ENCODE measurements around the gene RAB4A.

- TF ChIP-seq CTCF (IDR thresholded peaks at IDR 0.05; ENCODE audit: poor library complexity, severe bottlenecking) (no peak), EZH2 (IDR thresholded peaks at IDR 0.05; ENCODE audit: borderline replicate concordance, insufficient read depth, low read length, poor library complexity, severe bottlenecking) (no peak), REST (IDR thresholded peaks at IDR 0.05; ENCODE audit: borderline replicate concordance) (no peak), EP300 (conservative IDR thresholded peaks at IDR 0.05; ENCODE audit: poor library complexity, severe bottlenecking) (no peak), TAF1 (IDR thresholded peaks at IDR 0.05; ENCODE audit: low read depth) (no peak), SMC3 (conservative IDR thresholded peaks at IDR 0.05; ENCODE audit: poor library complexity) (no peak), POLR2AphosphoS5 (IDR thresholded peaks at IDR 0.05) (no peak)
These were observed 24.8 kb downstream of the RAB4A start for GRCh38 chr1:229295745-229296144.

Data from neural cell (in vitro differentiated cells).